Measurements from ENCODE around the gene OGN.

- no peak for TF ChIP-seq CTCF (IDR thresholded peaks at IDR 0.05; ENCODE audit: low read length)
- TF ChIP-seq EZH2phosphoT487 (IDR thresholded peaks at IDR 0.05; ENCODE audit: low read length) = no peak
- no peak for TF ChIP-seq EZH2 (optimal IDR thresholded peaks at IDR 0.05; ENCODE audit: low read depth, low read length)
Observed at GRCh38 chr9:92444841-92445240, 40.5 kb upstream of the OGN start.

Data from MM.1S (cell line).